WTC11 (cell line): Measurements from ENCODE around the gene CAMTA1.

Experiments
- ATF6 ChIP-seq: sonication (generic); formaldehyde crosslinking; IDR thresholded peaks from 2 replicates; pipeline ENCODE4 v1.8.1; 2023; ENCODE audit warnings: mild to moderate bottlenecking, missing genetic modification reagents
- CTCF ChIP-seq: fragments of 200-600 bp; IDR thresholded peaks from 2 replicates; pipeline ENCODE4 v1.8.0; 2022; ENCODE audit warnings: antibody characterized with exemption
- ESRRA ChIP-seq: sonication (generic); formaldehyde crosslinking; IDR thresholded peaks from 2 replicates; pipeline ENCODE4 v1.8.1; 2022; ENCODE audit warnings: mild to moderate bottlenecking, missing genetic modification reagents, borderline replicate concordance
- GTF2I ChIP-seq: fragments of 250-450 bp; sonication (Bioruptor Pico); conservative IDR thresholded peaks from 2 replicates; pipeline ENCODE4 v1.4.0; 2021; ENCODE audit warnings: mild to moderate bottlenecking
- NFE2L1 ChIP-seq: sonication (generic); formaldehyde crosslinking; IDR thresholded peaks from 2 replicates; pipeline ENCODE4 v1.8.1; 2023; ENCODE audit warnings: missing genetic modification reagents
- NR2C2 ChIP-seq: sonication (generic); formaldehyde crosslinking; IDR thresholded peaks from 2 replicates; pipeline ENCODE4 v1.8.0; 2022; ENCODE audit warnings: mild to moderate bottlenecking, missing genetic modification reagents
- ZNF416 ChIP-seq: fragments of 250-450 bp; sonication (Bioruptor Pico); IDR thresholded peaks from 2 replicates; pipeline ENCODE4 v1.9.0; 2021; ENCODE audit warnings: mild to moderate bottlenecking, inconsistent platforms

- TF ChIP-seq NR2C2 (CRISPR knock-in tag) (no peak), NFE2L1 (CRISPR knock-in tag) (no peak), ATF6 (CRISPR knock-in tag) (no peak), CTCF (no peak), ESRRA (CRISPR knock-in tag) (no peak), GTF2I (no peak), ZNF416 (CRISPR knock-in tag) (no peak)
Measured at GRCh38 chr1:7491818-7492173, 706.5 kb downstream of the CAMTA1 start.
